Stimulated activated CD8-positive, alpha-beta memory T cell treated with anti-CD3 and anti-CD28 coated beads, Interleukin-15, amount 100 ng/mL, for 4 hours (primary cell): ENCODE results near the gene IFNL3.
A peak's percentile ranks its signal among the peaks of the same experiment; 100 is the strongest.
"Not testable (repeated sequence)": the region's sequence is repeated elsewhere in the genome, so short reads cannot be mapped to it uniquely, and the experiment has no call there.

Source experiments
- DNase-seq, 2 donors: peaks; one replicate each; pipeline ENCODE4 v3.0.0-alpha.2; 2020; ENCODE audit warnings: low read depth in 2 of 2

The IFNL3 gene

DNA sequence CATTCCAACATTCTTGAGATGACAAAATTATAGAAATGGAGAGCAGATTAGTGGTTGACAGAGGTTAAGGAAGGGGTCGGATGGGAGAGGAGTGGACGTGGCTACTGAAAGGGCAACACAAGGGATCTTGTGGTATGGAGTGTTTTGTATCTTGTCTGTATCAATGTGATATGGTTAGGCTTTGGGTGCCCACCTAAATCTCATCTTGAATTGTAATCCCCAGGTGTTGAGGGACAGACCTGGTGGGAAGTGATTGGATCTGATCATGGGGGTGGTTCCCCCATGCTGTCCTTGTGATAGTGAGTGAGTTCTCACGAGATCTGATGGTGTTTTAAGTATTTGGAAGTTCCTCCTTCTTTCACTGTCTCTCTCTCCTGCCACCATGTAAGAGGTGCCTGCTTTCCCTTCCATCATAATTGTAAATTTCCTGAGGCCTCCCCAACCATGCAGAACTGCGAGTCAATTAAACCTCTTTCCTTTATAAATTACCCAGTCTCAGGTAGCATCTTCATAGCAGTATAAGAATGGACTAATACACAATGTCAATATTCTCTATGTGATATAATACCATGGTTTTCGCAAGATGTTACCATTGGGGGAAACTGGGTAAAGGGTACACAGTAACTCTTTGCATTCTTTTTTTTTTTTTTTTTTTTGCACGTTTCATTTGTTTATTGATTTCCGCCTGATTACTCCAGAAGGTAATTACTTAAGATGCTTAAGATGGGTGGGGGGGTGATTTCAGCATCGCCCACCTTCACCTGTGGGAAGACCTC, 8.8 kb upstream of the IFNL3 start:
- no peak for DNase-seq

GRCh38 chr19:39252458-39252857, 7.7 kb upstream of the IFNL3 start:
- no peak for DNase-seq

DNA sequence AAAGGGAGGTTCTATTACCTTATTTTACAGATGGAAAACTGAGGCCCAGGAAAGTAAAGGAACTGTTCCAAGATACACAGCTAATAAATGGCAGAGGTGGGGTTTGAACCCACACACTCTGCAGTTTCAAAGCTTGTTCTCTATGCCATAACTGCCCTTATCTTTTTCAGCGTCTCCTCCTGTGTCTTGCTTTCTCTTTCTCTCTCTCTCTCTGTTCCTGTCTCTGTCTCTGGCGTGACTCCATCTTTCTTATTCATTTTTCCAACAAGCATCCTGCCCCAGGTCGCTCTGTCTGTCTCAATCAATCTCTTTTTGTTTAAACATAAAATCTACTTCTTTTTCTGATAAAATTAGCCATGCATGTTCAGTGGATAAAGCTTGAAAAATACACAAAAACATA, 7.0 kb upstream of the IFNL3 start:
- DNase-seq: no peak

- DNase-seq: no peak
These were observed 6.3 kb upstream of the IFNL3 start for GRCh38 chr19:39251081-39251480.

DNA sequence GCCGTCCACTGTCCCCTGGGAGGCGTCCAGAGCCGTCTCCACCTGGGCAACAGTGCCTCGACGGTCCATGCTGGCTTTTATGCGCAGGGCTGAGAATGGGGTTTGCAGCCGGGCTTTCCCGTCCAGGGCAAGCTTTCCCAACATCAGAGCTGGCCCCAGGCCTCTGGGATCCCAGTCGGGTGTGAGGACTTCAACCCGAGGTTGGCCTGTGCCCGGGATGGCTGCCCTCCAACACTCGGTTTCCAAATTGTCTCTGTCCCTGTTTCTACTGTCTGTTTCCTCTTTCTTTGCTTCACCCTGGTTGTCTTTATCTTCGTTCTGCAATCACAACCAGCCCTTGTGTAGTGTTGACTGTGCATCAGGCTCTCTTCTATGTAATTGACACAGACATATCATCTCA, 4.0 kb upstream of the IFNL3 start, which contains the start of gene IFNL4:
Gene IFNL4 (minus strand): TSS at position 51 of the 400 bp plus-strand sequence.
- DNase-seq: no peak

DNA sequence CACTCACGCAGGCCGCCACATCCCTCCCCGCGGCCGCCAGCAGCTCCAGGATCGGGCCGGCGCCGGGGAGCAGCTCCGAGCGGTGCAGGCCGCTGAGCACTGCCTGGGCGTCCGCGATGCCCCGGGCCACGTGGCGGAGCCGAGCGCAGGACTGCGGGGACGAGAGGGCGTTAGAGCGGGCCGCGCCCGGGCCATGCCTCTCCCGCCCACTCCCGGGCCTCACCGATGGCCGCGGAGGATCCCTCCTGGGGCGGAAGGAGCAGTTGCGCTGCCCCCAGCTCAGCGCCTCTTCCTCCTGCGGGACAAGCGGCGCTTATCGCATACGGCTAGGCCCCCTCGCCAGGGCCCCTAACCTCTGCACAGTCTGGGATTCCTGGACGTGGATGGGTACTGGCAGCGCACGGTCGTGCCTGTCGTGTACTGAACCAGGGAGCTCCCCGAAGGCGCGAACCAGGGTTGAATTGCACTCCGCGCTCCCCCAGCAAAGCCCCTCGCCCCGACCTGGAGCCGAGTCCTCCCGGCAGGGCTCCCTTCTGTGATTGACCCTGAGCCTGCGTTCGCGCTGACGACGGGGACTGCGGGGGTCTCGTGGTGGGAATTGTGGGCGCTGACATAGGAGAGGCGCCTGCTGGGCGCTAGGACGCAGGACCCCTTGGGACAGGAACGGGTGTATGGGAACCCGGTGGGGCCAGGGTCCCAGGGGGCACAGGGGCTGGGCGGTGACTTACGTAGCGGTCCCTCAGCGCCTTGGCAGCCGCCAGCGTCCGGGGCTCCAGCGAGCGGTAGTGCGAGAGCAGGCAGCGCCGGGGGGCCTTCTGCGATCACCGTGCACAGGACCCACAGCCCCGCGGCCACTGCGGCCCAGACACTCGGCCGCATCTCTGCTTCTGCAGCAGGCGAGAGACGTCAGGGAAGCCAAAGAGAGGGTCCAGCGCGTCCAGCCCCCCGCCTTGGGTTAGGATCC, 3.2 kb upstream of the IFNL3 start:
- no peak for DNase-seq

- DNase-seq: peak in 1 of 2 donors; percentile 10
These were observed 2.3 kb upstream of the IFNL3 start for GRCh38 chr19:39246951-39247669.

DNA sequence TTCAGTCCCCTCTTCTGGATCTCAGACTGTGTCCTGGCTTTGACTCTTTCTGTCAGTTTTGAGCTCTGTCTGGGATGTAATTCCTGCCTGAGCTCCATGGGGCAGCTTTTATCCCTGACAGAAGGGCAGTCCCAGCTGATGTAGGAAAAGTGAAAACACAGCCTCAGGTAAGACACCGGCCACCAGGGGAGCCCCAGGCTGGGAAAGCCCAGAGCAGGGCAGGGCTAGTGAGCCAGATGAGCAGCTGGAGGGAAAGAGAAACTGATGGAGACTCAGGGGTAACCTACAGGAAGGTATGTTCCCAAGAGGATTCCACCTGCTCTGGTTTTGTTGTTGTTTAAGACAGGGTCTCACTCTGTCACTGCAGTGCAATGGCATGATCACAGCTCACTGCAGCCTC, 360 bp upstream of the IFNL3 start:
- not testable (repeated sequence) for DNase-seq

GRCh38 chr19:39243741-39244140, 1.1 kb downstream of the IFNL3 start:
- not testable (repeated sequence) for DNase-seq

DNA sequence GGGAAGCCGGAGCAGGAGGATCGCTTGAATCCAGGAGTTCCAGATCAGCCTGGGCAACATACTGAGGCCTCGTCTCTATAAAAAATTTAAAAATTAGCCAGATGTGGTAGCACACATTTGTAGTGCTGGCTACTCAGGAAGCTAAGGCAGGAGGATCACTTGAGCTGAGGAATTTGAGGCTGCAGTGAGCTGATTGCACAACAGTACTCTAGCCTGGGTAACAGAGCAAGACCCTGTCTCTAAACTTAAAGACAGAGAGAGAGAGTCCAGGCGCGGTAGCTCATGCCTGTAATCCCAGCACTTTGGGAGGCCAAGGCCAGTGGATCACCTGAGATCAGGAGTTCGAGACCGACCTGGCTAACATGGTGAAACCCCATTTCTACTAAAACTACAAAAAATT, 4.4 kb downstream of the IFNL3 start:
- no peak for DNase-seq

- no peak for DNase-seq
These were observed 5.9 kb downstream of the IFNL3 start for GRCh38 chr19:39238944-39239343.

DNA sequence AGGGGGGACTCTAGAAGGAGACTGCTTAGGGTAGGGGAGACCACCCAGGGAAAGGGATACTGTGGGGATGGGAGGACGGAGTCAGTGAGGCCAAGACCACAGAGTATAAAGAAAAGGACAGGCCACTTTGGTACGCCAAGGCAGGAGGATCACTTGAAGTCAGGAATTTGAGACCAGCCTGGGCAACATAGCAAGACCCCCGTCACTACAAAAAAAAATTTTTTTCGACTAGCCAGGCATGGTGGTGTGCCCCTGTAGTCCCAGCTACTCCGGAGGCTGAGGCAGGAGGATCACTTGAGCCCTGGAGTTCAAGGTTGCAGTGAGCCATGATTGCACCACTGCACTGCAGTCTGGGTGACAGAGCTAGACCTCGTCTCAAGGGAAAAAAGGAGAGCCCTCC, 6.6 kb downstream of the IFNL3 start:
- DNase-seq: no peak

DNA sequence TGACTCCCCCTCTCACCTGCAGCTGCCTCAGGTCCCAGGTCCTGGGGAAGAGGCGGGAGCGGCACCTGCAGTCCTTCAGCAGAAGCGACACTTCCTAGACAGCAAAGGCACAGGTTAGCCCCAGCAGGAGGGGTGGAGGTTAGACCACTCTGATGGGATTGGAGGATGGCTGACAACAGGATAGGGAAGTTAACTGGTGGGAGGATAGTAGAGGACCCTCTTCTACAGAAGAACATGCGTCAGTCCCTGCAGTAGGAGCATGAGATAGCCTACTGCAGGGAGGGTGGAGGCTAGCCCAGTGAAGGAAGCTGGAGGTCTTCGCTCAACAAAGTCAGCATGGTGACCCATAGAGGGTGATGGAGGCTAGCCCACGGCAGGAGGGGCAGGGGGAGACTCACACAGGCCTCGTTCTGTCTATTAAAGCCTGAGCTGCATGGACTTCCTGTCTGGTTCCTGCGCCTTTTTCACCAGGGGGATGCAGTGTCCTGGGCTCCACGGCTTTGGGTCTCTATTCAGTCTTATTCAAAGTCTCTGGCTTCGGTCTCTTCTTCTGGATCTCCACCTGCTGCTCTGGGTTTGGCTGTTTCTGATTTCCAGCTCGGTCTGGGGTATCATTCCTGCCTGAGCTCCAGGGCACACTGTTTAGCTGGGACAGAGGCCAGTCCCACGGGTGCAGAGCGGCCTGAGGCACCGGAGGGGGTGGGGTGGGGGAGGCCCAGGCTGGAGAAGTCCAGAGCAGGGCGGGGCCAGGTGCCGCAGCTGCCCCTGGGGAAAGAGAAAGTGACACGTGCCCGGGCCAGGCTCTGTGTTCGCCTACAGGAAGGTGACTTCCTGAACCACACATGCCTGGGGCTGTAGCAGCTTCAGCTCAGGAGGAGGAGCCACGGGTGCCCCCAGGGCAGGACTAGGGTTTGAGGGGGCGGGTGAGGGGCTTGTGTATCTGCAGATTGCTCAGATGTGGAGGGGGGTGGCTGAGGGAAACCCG, 7.3 kb downstream of the IFNL3 start:
- DNase-seq: peak; percentile 8 to 20

DNA sequence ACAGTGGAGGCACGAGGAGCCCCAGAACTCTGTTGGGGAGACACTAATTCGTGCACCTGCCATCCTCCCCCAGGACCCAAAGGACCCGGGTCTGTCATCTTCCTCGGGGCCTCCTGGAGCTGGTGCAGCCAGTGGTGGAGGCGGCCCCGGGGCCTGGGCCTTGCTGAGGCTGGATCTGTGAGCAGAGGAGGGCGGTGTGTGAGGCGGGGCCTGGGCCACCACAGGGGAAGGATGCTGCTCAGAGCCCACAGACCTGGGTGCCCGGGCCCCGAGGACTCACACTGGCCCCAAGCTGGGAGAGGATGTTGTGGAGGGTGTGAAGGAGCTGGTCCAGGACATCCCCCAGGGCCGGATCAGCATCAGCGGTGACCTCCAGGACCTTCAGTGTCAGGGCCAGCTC, 8.3 kb downstream of the IFNL3 start:
- no peak for DNase-seq

DNA sequence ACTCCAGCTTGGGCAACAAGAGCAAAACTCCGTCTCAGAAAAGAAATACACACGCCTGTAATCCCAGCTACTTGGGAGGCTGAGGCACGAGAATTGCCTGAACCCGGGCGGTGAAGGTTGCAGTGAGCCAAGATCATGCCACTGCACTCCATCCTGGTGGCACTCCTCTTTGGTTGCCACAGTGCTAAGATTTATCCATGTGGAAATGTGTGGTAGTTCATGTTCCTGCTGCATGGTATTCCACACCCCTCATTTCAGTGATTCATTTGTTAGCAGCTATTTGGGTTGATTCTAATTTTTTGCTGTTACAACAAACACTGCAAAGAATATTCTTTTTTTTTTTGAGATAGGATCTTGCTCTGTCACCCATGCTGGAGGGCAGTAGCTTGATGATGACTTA, 12.1 kb downstream of the IFNL3 start:
- no peak for DNase-seq

DNA sequence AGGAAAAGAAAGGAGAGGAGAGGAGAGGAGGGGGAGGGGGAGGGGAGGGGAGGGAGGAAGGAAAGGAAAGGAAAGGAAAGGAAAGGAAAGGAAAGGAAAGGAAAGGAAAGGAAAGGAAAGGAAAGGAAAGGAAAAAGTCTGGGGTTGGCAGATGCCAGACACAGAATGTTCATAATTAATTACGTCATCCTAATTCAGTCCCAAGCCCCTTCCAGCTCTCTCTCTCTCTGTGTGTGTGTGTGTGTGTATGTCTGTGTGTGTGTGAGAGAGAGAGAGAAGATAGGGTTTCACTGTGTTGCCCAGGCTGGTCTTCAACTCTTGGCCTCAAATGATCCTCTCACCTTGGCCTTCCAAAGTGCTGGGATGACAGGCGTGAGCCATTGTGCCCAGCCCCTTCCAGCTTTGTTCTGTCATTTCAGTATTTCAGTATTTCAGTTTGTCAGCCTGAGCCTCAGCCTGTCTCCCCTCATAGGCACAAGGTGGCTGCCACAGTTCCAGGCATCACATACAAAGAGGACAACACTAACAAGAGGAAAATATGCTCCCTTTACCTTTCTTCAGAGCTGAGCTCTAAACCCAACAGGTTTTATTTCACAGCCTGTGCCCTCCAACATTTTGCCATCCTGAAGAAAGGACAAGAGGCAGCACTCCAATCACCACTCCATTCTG, 14.6 kb downstream of the IFNL3 start:
- DNase-seq: no peak

DNA sequence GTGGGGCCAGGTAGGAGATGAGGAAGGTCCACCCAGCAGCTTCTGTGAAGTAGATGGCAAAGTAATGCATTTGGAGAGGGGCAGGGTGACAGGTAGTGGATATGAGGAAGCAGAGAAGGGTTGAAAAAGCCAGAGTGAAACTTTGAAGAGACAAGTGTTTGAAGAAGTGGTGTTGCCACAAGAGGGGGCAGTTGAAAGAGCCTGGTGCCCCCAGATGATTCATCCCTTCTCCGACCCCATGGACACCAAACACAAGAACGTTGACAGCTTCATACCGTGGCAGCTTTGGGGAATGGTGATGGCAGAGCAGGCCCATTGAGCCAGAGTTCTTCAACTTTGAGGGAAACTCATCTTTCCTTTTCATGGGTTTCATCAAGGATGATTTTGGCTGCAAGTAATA, 19.9 kb downstream of the IFNL3 start:
- DNase-seq: no peak

- no peak for DNase-seq
These were observed 21.0 kb downstream of the IFNL3 start for GRCh38 chr19:39223703-39224279.

DNA sequence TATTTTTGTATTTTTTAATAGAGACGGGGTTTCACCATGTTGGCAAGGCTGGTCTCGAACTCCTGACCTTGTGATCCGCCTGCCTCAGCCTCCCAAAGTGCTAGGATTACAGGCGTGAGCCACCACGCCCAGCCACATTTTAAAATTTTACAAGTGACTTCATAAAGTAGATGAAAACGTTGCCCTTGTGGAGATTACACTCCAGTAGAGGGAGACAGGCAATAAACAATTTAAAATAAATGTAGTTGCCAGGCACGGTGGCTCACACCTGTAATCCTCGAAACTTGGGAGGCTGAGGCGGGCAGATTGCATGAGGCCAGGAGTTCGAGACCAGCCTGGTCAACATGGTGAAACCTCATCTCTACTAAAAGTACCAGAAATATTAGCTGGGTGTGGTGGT, 25.7 kb downstream of the IFNL3 start:
- DNase-seq: not testable (repeated sequence)
